Measurements from ENCODE around the gene PANX1. TPM values are rescaled to one million over a fixed set of nuclear protein-coding genes. Genes with fewer than 3 reads are reported as not detected.

PANX1 gene
- total and polyA plus RNA-seq, 7 experiments from 2014 or later: 3.9 to 14.8 (median 5.8) TPM

DNA sequence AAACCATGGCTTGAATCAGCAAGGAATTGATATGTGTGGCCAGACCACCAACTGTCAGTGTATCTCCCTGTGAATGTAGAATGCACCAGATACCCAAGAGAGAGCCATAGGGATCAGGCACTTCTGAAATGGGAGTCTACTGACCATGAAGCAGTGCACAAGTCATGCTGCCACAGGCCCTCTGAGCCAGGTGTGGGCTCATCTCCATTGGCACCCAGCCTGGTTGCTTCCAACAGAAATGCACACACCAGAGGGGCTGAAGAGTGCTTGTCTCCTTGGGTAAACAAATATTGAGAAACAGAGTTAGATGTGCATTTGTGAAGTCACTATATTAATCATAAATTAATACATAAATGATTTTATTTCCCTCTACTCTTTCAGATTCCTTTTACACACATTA lies 28.4 kb upstream of the PANX1 start:
- H3K36me3 ChIP-seq (ENCODE audit: control insufficient read depth in 2 of 3, insufficient read depth in 3 of 3, low read length in 3 of 3): no peaks in the 10 kb centered on the region
- DNase-seq (no peak), ATAC-seq (no peak)
- CTCF ChIA-PET: no interaction called here
- H3K4me1 Mint-ChIP-seq: no peaks in the 10 kb centered on the region
- H3K27me3 Mint-ChIP-seq: peaks cover 0 to 18% (median 9%) of the 10 kb centered on the region in 5 donors
- no peaks in the 10 kb centered on the region for H3K9me3 ChIP-seq (ENCODE audit: control insufficient read depth in 2 of 3, low read length in 3 of 3)
- no peaks in the 10 kb centered on the region for H3K27me3 ChIP-seq (ENCODE audit: control insufficient read depth in 2 of 2, insufficient read depth in 2 of 2, low read length in 2 of 2)
- H3K27ac Mint-ChIP-seq: no peak overlapping the region
- POLR2A ChIA-PET: no interaction called here
- intact Hi-C loops (cut with micrococcal nuclease): no loop called here
- H3K36me3 Mint-ChIP-seq: peaks cover 0 to 5% (median 0%) of the 10 kb centered on the region in 5 donors
- no peak overlapping the region for H3K27ac ChIP-seq (ENCODE audit: low read depth, low read length)
- no peaks in the 10 kb centered on the region for H3K4me1 ChIP-seq (ENCODE audit: control insufficient read depth in 2 of 2, insufficient read depth in 2 of 2, low read length in 2 of 2)
- H3K9me3 Mint-ChIP-seq: peaks cover 0 to 18% (median 4%) of the 10 kb centered on the region in 11 donors
- H3K4me3 Mint-ChIP-seq: no peak overlapping the region
- no peak overlapping the region for H3K4me3 ChIP-seq (ENCODE audit: low read length)

DNA sequence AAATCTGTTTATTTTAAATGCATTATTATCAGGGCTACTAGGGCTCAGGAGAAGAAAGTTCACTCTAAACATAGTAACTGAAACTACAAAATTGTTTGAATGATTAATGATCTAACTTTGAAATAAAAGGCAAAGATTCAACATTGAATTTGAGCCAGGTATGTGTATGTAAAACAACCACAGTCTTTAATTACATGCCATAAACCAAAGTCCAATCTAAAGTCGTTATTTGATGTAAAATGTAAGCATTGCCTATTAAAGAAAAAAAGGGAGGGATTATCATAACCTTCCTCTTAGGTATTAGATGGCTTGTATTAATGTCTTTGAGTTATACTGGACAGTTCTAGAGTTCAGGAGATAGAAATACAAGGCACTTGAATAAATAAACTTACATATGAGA lies 25.2 kb upstream of the PANX1 start:
- peaks cover 0 to 6% (median 0%) of the 10 kb centered on the region in 11 donors for H3K9me3 Mint-ChIP-seq

DNA sequence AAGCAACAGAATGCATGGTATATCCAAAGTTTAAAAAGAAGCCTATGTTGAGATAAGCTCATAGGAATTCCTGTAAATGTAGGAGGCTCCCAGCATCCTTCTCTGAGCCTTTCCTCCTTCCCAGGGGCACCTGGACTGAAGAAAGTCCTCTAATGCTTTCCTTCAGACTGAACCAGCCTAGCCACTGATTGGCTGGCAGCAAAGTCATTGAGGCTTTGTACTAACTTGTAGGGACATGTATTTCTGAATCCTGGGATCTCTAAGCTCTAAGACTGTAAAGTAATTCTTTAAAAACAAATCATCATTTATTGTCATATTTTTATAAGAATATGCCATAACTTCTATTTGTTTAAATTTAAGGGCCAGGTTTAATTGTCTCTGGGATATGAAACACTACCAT lies 23.9 kb upstream of the PANX1 start:
- no peak overlapping the region for H3K4me3 ChIP-seq (ENCODE audit: low read length)
- no peaks in the 10 kb centered on the region for H3K36me3 ChIP-seq (ENCODE audit: control insufficient read depth in 2 of 3, insufficient read depth in 3 of 3, low read length in 3 of 3)
- peaks cover 0 to 4% (median 0%) of the 10 kb centered on the region in 11 donors for H3K9me3 Mint-ChIP-seq
- H3K4me1 ChIP-seq (ENCODE audit: control insufficient read depth in 2 of 2, insufficient read depth in 2 of 2, low read length in 2 of 2): no peaks in the 10 kb centered on the region
- DNase-seq (no peak), ATAC-seq (no peak)
- H3K27ac ChIP-seq (ENCODE audit: low read depth, low read length): no peak overlapping the region
- no peaks in the 10 kb centered on the region for H3K9me3 ChIP-seq (ENCODE audit: control insufficient read depth in 2 of 3, low read length in 3 of 3)
- H3K27me3 ChIP-seq (ENCODE audit: control insufficient read depth in 2 of 2, insufficient read depth in 2 of 2, low read length in 2 of 2): no peaks in the 10 kb centered on the region
- no peaks in the 10 kb centered on the region for H3K4me1 Mint-ChIP-seq
- CTCF ChIA-PET: no interaction called here
- peaks cover 0 to 12% (median 8%) of the 10 kb centered on the region in 5 donors for H3K27me3 Mint-ChIP-seq
- no peak overlapping the region for H3K27ac Mint-ChIP-seq
- intact Hi-C loops (cut with micrococcal nuclease): no loop called here
- H3K4me3 Mint-ChIP-seq: no peak overlapping the region
- no peaks in the 10 kb centered on the region for H3K36me3 Mint-ChIP-seq
- POLR2A ChIA-PET: no interaction called here

More for the DNA sequence above, 25.2 kb upstream of the PANX1 start:
- Histone ChIP-seq H3K4me1 (ENCODE audit: control insufficient read depth in 2 of 2, insufficient read depth in 2 of 2, low read length in 2 of 2) (no peaks in the 10 kb centered on the region), H3K9me3 (ENCODE audit: control insufficient read depth in 2 of 3, low read length in 3 of 3) (no peaks in the 10 kb centered on the region), H3K27me3 (ENCODE audit: control insufficient read depth in 2 of 2, insufficient read depth in 2 of 2, low read length in 2 of 2) (no peaks in the 10 kb centered on the region), H3K4me3 (ENCODE audit: low read length) (no peak overlapping the region), H3K36me3 (ENCODE audit: control insufficient read depth in 2 of 3, insufficient read depth in 3 of 3, low read length in 3 of 3) (no peaks in the 10 kb centered on the region), H3K27ac (ENCODE audit: low read depth, low read length) (no peak overlapping the region)
- ATAC-seq (no peak), DNase-seq (no peak)
- no peaks in the 10 kb centered on the region for H3K4me1 Mint-ChIP-seq
- peaks cover 2 to 12% (median 4%) of the 10 kb centered on the region in 5 donors for H3K27me3 Mint-ChIP-seq
- H3K4me3 Mint-ChIP-seq: no peak overlapping the region
- intact Hi-C loops (cut with micrococcal nuclease): no loop called here
- no peak overlapping the region for H3K27ac Mint-ChIP-seq
- POLR2A ChIA-PET: no interaction called here
- CTCF ChIA-PET: no interaction called here
- no peaks in the 10 kb centered on the region for H3K36me3 Mint-ChIP-seq

DNA sequence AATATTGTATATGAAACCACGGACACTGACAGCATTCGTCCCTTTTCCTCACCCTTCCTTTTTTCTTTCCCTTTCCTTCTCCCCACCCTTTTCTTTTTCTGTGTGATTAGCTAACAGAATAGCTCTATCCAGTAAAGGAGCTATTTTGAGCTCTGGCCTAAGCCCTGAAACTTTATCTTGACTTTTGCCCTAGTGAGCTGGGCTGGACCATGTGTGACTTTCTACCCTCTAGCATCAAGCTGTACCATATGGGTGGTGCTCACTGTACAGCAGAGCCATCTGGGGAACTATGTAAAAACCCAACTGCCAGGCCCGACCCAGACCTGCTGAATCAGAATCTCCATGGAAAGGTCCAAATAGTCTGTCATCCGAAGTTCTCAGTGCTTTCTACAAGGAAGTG lies 21.9 kb upstream of the PANX1 start:
- no peak overlapping the region for H3K4me3 Mint-ChIP-seq
- ATAC-seq (no peak), DNase-seq (no peak)
- peaks cover 0 to 4% (median 0%) of the 10 kb centered on the region in 11 donors for H3K9me3 Mint-ChIP-seq
- H3K27ac ChIP-seq (ENCODE audit: low read depth, low read length): no peak overlapping the region
- no peaks in the 10 kb centered on the region for H3K9me3 ChIP-seq (ENCODE audit: control insufficient read depth in 2 of 3, low read length in 3 of 3)
- ChIA-PET CTCF (no interaction called here), POLR2A (no interaction called here)
- no peak overlapping the region for H3K4me3 ChIP-seq (ENCODE audit: low read length)
- peaks cover 11 to 18% (median 15%) of the 10 kb centered on the region in 5 donors for H3K27me3 Mint-ChIP-seq
- no peaks in the 10 kb centered on the region for H3K36me3 ChIP-seq (ENCODE audit: control insufficient read depth in 2 of 3, insufficient read depth in 3 of 3, low read length in 3 of 3)
- H3K27me3 ChIP-seq (ENCODE audit: control insufficient read depth in 2 of 2, insufficient read depth in 2 of 2, low read length in 2 of 2): no peaks in the 10 kb centered on the region
- intact Hi-C loops (cut with micrococcal nuclease): no loop called here
- no peaks in the 10 kb centered on the region for H3K4me1 ChIP-seq (ENCODE audit: control insufficient read depth in 2 of 2, insufficient read depth in 2 of 2, low read length in 2 of 2)
- H3K27ac Mint-ChIP-seq: no peak overlapping the region
- no peaks in the 10 kb centered on the region for H3K36me3 Mint-ChIP-seq
- no peaks in the 10 kb centered on the region for H3K4me1 Mint-ChIP-seq

DNA sequence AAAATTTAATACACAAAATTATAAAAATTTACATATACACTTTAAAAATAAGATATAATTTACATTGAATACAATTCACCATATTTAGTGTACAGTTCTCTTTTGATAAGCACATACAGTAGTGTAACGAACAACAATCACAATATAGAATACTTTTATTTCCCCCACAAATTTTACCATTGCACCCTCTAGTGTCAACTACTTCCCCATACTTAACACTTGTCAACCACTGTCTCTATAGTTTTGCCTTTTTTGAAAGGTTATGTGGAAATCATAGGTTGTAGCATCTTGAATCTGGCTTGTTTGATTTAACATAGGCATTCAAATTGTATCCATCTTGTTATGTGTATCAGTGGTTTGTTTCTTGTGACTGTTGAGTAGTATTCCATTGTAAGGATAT lies 21.3 kb upstream of the PANX1 start:
- H3K4me1 Mint-ChIP-seq: no peaks in the 10 kb centered on the region
- intact Hi-C loops (cut with micrococcal nuclease): no loop called here
- Histone ChIP-seq H3K4me3 (ENCODE audit: low read length) (no peak overlapping the region), H3K27me3 (ENCODE audit: control insufficient read depth in 2 of 2, insufficient read depth in 2 of 2, low read length in 2 of 2) (no peaks in the 10 kb centered on the region), H3K36me3 (ENCODE audit: control insufficient read depth in 2 of 3, insufficient read depth in 3 of 3, low read length in 3 of 3) (no peaks in the 10 kb centered on the region), H3K4me1 (ENCODE audit: control insufficient read depth in 2 of 2, insufficient read depth in 2 of 2, low read length in 2 of 2) (no peaks in the 10 kb centered on the region), H3K27ac (ENCODE audit: low read depth, low read length) (no peak overlapping the region), H3K9me3 (ENCODE audit: control insufficient read depth in 2 of 3, low read length in 3 of 3) (no peaks in the 10 kb centered on the region)
- ATAC-seq: no peak
- peaks cover 0 to 4% (median 0%) of the 10 kb centered on the region in 11 donors for H3K9me3 Mint-ChIP-seq
- H3K36me3 Mint-ChIP-seq: no peaks in the 10 kb centered on the region
- H3K4me3 Mint-ChIP-seq: no peak overlapping the region
- H3K27ac Mint-ChIP-seq: no peak overlapping the region
- CTCF ChIA-PET: no interaction called here
- no peak for DNase-seq
- POLR2A ChIA-PET: no interaction called here
- H3K27me3 Mint-ChIP-seq: peaks cover 9 to 17% (median 16%) of the 10 kb centered on the region in 5 donors

DNA sequence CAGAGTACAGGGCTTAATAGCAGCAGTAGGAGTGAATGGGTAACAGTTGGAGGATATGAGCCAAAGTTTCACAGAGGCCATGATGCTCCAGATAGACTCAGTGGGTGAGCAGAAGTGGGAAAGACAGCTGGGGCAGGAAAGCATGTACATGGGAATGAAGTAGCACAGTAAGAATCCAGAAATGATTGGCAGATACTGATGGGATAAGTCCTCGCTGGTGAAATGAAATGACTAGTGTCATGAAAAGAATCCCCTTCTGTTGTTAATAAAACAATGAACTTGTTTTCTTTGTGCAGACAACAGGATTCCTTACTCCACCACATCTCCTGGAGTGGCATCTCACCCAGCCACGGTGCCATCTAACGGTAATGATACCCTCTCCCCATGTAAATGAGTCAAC lies 17.4 kb upstream of the PANX1 start:
- Histone ChIP-seq H3K27ac (ENCODE audit: low read depth, low read length) (no peak overlapping the region), H3K27me3 (ENCODE audit: control insufficient read depth in 2 of 2, insufficient read depth in 2 of 2, low read length in 2 of 2) (no peaks in the 10 kb centered on the region), H3K4me1 (ENCODE audit: control insufficient read depth in 2 of 2, insufficient read depth in 2 of 2, low read length in 2 of 2) (no peaks in the 10 kb centered on the region), H3K4me3 (ENCODE audit: low read length) (no peak overlapping the region), H3K36me3 (ENCODE audit: control insufficient read depth in 2 of 3, insufficient read depth in 3 of 3, low read length in 3 of 3) (no peaks in the 10 kb centered on the region), H3K9me3 (ENCODE audit: control insufficient read depth in 2 of 3, low read length in 3 of 3) (no peaks in the 10 kb centered on the region)
- peaks cover 0 to 3% (median 0%) of the 10 kb centered on the region in 11 donors for H3K9me3 Mint-ChIP-seq
- no peak for DNase-seq
- H3K4me1 Mint-ChIP-seq: no peaks in the 10 kb centered on the region
- no peak for ATAC-seq
- H3K27ac Mint-ChIP-seq: no peak overlapping the region
- POLR2A ChIA-PET: no interaction called here
- H3K4me3 Mint-ChIP-seq: no peak overlapping the region
- peaks cover 0 to 4% (median 0%) of the 10 kb centered on the region in 5 donors for H3K36me3 Mint-ChIP-seq
- intact Hi-C loops (cut with micrococcal nuclease): no loop called here
- CTCF ChIA-PET: no interaction called here
- peaks cover 13 to 38% (median 33%) of the 10 kb centered on the region in 5 donors for H3K27me3 Mint-ChIP-seq

DNA sequence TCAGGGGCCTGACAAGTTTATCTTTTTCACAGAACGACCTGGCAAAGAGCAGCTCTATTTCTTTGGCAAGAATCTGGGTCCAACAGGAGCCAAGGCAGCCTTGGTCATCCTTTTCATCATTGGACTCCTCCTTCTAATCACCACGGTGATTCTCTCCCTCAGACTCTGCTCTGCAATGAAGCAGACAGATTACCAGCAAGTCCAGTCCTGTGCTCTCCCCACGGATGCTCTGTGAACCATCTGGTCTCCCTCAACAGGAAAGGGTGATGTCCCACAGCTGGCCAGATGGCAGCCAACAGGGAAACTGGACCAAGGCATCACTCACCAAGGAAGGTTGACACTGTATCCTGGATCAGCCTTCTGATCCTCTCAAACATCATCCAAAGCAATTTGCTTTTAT lies 17.0 kb upstream of the PANX1 start:
- no peaks in the 10 kb centered on the region for H3K4me1 Mint-ChIP-seq
- DNase-seq (no peak), ATAC-seq (no peak)
- H3K27ac ChIP-seq (ENCODE audit: low read depth, low read length): no peak overlapping the region
- H3K27me3 ChIP-seq (ENCODE audit: control insufficient read depth in 2 of 2, insufficient read depth in 2 of 2, low read length in 2 of 2): no peaks in the 10 kb centered on the region
- H3K9me3 ChIP-seq (ENCODE audit: control insufficient read depth in 2 of 3, low read length in 3 of 3): no peaks in the 10 kb centered on the region
- POLR2A ChIA-PET: no interaction called here
- H3K9me3 Mint-ChIP-seq: peaks cover 0 to 3% (median 0%) of the 10 kb centered on the region in 11 donors
- H3K27me3 Mint-ChIP-seq: peaks cover 13 to 39% (median 33%) of the 10 kb centered on the region in 5 donors
- no peak overlapping the region for H3K4me3 ChIP-seq (ENCODE audit: low read length)
- H3K27ac Mint-ChIP-seq: no peak overlapping the region
- intact Hi-C loops (cut with micrococcal nuclease): no loop called here
- peaks cover 0 to 4% (median 0%) of the 10 kb centered on the region in 5 donors for H3K36me3 Mint-ChIP-seq
- no peaks in the 10 kb centered on the region for H3K4me1 ChIP-seq (ENCODE audit: control insufficient read depth in 2 of 2, insufficient read depth in 2 of 2, low read length in 2 of 2)
- no peaks in the 10 kb centered on the region for H3K36me3 ChIP-seq (ENCODE audit: control insufficient read depth in 2 of 3, insufficient read depth in 3 of 3, low read length in 3 of 3)
- H3K4me3 Mint-ChIP-seq: no peak overlapping the region
- CTCF ChIA-PET: no interaction called here
